SW480 (cell line): ENCODE results near the gene DEFB115.
A peak's percentile ranks its signal among the peaks of the same experiment; 100 is the strongest.
"Not testable (repeated sequence)": the region's sequence is repeated elsewhere in the genome, so short reads cannot be mapped to it uniquely, and the experiment has no call there.

Experiments
- DNase-seq: peaks from one replicate; pipeline ENCODE4 v3.0.0-alpha.2; 2016; ENCODE audit warnings: low spot score

Gene DEFB115

GRCh38 chr20:31257364-31257763 lies at the start of gene DEFB115:
TSS of gene DEFB115 (plus strand) at chr20:31257664. CDS start at chr20:31257664, 0 bp downstream.
- no peak for DNase-seq

GRCh38 chr20:31236953-31237352 lies 20.5 kb upstream of the DEFB115 start:
- DNase-seq, result no peak

DNA sequence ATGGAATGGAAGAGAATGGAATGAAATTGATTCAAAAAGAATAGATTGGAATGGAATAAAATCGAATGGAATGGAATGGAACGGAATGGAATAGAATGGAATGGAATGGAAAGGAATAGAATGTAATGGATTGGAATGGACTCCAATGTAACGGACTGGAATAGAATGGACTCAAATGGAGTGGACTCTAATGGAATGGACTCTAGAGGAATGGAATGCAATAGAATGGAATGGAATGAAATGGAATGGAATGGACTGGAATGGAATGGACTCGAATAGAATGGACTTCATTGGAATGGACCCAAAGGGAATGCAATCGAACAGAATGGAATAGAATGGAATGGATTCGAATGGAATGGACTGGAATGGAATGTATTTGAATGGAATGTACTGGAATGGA lies 19.7 kb upstream of the DEFB115 start:
- no peak for DNase-seq

- no peak for DNase-seq
Observed at GRCh38 chr20:31239139-31239538, 18.3 kb upstream of the DEFB115 start.

DNA sequence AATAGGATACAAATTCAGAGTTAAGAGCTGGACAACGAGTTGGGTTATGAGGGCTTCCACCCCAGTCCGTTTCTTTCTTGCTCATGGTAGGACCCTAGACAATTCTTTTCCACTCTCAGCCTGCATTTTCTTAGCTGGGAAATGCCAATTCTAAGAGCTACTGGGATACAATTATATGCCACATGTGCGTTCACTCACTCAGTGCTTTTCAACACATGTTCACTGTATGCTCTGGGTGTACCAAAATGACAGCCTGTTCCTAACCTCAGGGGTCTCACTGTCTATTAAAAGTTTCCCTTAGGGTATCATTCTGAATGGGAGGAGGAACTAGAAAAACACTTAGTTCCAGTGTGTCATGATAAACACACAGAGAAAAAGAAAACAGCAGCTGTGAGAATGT lies 505 bp upstream of the DEFB115 start:
- no peak for DNase-seq

DNA sequence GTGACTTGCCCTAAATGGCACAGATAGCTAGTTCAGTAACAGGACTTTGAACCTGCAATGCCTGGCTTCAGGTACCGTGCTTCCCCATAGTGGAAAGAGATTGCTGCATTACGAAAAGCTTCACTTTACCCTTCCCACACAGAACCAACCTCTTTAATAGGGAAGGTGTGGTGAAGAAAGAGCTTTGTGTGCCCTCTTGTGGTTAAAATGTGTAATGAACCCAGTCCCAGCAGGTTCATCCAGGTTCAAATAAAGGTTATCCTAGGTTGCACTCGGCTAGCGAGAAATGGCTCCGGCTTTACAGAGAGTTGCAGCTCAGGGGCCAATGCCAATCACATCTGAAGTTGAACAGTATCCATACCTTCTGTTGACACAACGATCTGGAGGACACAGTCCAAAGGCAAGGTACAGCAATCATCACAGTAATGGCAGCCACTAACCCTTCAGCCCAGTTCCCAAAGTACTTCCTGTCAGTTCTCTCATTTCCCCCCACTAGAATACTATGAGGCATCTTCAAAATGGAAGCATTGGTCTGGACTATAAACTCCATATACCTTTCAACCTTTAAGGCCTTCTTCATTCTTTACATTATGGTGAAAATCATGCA lies 3.0 kb downstream of the DEFB115 start:
- peak; percentile 72 for DNase-seq

DNA sequence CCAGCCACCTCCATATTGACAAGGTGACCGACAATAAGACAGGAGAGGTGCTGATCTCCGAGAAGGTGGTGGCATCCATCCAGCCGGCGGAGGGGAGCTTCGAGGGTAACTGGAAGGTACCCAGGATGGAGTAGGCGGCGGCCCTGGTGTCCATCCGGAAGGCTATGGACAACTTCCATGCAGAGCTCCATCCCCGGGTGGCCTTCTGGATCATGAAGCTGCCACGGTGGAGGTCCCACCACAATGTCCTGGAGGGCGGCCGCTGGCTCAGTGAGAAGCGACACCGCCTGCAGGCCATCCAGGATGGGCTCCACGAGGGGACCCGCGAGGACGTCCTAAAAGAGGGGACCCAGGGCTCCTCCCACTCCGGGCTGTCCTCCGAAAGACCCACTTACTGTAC lies 17.0 kb downstream of the DEFB115 start:
- DNase-seq, result no peak

DNA sequence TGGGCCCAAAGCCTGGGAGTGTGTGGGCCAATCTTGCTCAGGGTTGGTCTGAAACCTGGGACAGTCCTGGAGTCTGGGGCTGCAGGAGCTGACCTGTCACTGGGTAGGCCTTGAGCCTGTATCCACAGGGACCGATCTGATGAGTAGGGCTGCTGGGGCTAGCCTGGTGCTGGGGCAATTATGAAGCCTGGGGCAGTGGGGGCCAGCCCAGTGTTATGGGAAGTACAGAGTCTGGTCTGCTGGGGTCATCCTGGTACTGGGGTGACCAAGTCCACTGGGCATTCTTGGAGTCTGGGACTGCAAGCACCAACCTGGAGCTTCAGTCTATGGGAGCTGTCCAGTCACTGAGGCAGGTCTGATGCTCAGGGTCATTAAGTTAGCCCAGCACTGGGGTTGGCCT lies 20.7 kb downstream of the DEFB115 start:
- DNase-seq, result no peak

- not testable (repeated sequence) for DNase-seq
Observed at GRCh38 chr20:31284964-31285363, 27.5 kb downstream of the DEFB115 start.

DNA sequence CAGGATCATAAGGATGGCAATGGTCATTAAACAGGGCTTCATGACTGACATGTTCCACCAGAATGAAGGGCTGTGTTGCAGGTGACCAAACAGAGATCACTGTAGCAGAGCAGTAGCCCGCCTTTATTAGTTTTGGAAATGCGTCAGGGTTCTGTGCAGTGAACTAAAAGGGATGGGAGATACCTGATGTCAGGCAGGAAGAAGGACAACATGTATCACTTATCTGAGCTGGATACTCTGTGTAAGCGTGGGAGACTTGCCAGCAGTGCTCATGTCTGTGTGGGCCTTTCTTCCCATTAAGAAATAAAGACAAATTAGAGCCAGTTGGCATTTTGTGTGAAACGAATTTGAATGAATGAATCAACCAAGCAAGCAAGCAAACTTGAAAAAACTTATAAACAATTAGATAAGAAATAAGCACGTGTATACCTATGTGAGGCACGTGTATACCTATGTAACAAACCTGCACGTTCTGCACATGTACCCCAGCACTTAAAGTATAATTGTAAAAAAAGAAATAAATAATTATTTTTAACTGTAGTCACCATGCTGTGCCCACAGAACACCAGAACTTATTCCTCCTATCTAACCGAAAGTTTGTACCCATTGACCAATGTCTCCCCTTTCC lies 51.2 kb downstream of the DEFB115 start, which contains the start of gene DEFB116:
Gene DEFB116 (minus strand): TSS at position 51 of the 628 bp plus-strand sequence. CDS start 0 bp downstream, at position 51.
- DNase-seq, result no peak
